ENCODE data around the gene USP35. TPM values are rescaled to one million over a fixed set of nuclear protein-coding genes. Genes with fewer than 3 reads are reported as not detected.

USP35 gene
- total and polyA plus RNA-seq, 4 experiments from 2014 or later, result 0.11 to 14.3 (median 6.8) TPM

DNA sequence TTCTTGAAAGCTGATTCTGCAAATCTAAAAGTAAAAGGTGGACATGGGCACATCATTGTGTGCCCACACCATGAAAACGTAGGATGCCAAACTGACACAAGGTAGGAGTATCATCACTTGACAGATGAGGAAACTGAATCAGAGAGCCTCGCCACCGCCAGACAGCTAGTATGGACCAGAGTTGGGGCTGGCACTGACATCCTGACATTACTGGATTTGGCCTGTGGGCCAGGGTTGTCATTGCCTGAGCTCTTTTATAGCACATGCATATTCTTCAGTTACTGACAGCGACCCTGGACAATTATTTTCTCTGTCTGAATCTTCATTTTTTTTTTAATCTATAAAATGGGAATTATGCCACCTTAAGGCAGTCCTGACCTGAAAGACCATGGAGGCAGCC lies 16.5 kb downstream of the USP35 start:
- Mint-ChIP-seq H3K27me3 (no peaks in the 10 kb centered on the region), H3K4me1 (peaks cover 29 to 46% (median 33%) of the 10 kb centered on the region in 4 donors), H3K36me3 (peaks cover 28 to 30% of the 10 kb centered on the region in 2 donors), H3K4me3 (no peak overlapping the region), H3K27ac (peak overlapping the region in 5 of 7 donors; percentile 42 to 94 (median 88)), H3K9me3 (no peaks in the 10 kb centered on the region)
- intact Hi-C loops (cut with micrococcal nuclease), result no loop called here
- Histone ChIP-seq H3K27ac (ENCODE audit: low read depth, low read length) (no peak overlapping the region), H3K4me3 (ENCODE audit: low read length in 2 of 2) (no peak overlapping the region), H3K4me1 (ENCODE audit: insufficient read depth, low read length) (peaks cover 39% of the 10 kb centered on the region), H3K36me3 (ENCODE audit: insufficient read depth, low read length) (peaks cover 3% of the 10 kb centered on the region), H3K9me3 (ENCODE audit: control insufficient read depth in 1 of 2, low read length in 2 of 2) (no peaks in the 10 kb centered on the region), H3K27me3 (ENCODE audit: insufficient read depth, low read length) (no peaks in the 10 kb centered on the region)
- ChIA-PET CTCF (ENCODE audit: partially characterized antibody) (no interaction called here), POLR2A (ENCODE audit: partially characterized antibody) (no interaction called here)
- no peak for DNase-seq

DNA sequence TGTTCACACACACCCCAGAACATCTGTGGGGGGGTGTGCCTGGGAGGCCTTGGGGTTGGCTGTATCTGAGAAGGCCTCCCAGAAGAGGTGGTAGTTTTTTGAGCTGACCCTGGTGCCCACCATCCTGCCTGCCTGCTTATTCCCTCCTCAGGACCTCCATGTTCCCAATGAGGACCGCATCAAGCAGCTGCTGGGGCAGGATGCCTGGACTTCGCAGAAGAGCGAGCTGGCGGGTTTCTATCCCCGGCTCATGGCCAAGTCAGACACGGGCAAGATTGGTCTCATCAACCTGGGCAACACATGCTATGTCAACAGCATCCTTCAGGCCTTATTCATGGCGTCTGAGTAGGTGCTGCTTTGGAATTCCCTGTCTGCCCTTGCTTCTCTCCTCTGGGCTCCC lies 17.0 kb downstream of the USP35 start:
- Histone ChIP-seq H3K27me3 (ENCODE audit: insufficient read depth, low read length) (no peaks in the 10 kb centered on the region), H3K27ac (ENCODE audit: low read depth, low read length) (no peak overlapping the region), H3K4me3 (ENCODE audit: low read length in 2 of 2) (no peak overlapping the region), H3K36me3 (ENCODE audit: insufficient read depth, low read length) (peaks cover 3% of the 10 kb centered on the region), H3K4me1 (ENCODE audit: insufficient read depth, low read length) (peaks cover 36% of the 10 kb centered on the region), H3K9me3 (ENCODE audit: control insufficient read depth in 1 of 2, low read length in 2 of 2) (no peaks in the 10 kb centered on the region)
- Mint-ChIP-seq H3K27me3 (no peaks in the 10 kb centered on the region), H3K4me3 (no peak overlapping the region), H3K9me3 (no peaks in the 10 kb centered on the region), H3K27ac (peak overlapping the region in 2 of 7 donors; percentile 42 to 46), H3K4me1 (peaks cover 29 to 43% (median 33%) of the 10 kb centered on the region in 4 donors), H3K36me3 (peaks cover 32 to 34% of the 10 kb centered on the region in 2 donors)
- DNase-seq, result no peak
- CTCF ChIA-PET (ENCODE audit: partially characterized antibody), result no interaction called here
- intact Hi-C loops (cut with micrococcal nuclease), result no loop called here
- POLR2A ChIA-PET (ENCODE audit: partially characterized antibody), result no interaction called here

DNA sequence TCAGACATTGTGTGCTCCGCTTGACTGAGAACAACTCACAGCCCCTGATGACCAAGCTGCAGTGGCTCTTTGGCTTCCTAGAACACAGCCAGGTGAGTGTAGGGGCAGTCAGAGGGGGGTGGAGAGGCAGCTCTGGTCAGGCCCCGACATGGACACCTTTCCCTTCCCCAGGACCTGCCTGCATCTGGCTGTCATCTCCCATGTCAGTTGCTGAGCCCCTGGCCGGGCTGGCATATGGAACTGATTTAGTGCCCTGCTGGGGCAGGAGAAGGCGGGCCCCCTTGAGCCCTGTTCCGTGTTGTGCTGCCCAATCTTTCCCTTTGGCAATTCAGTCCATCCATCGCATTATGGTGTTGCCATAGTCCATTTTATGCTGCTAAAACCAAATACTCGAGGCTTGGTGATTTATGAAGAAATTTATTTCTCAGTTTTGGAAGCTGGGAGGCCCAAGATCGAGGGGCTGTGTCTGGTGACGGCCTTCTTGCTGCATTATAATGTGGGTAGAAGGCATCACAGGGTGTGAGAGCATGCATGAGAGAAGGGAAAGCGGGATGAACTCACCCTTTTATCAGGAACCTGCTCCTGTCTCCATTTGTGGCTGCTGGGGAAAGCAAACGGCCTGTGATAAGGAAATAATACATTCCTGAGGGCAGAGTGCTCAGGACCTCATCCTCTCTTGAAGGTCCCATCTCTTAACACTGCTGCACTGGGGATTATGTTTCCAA lies 19.0 kb downstream of the USP35 start:
- Mint-ChIP-seq H3K4me1 (peaks cover 13 to 26% (median 19%) of the 10 kb centered on the region in 4 donors), H3K9me3 (no peaks in the 10 kb centered on the region), H3K4me3 (no peak overlapping the region), H3K36me3 (peaks cover 42 to 45% of the 10 kb centered on the region in 2 donors), H3K27ac (peak overlapping the region in 3 of 7 donors; percentile 6 to 30 (median 24)), H3K27me3 (no peaks in the 10 kb centered on the region)
- ChIA-PET CTCF (ENCODE audit: partially characterized antibody) (no interaction called here), POLR2A (ENCODE audit: partially characterized antibody) (no interaction called here)
- Histone ChIP-seq H3K9me3 (ENCODE audit: control insufficient read depth in 1 of 2, low read length in 2 of 2) (no peaks in the 10 kb centered on the region), H3K36me3 (ENCODE audit: insufficient read depth, low read length) (peaks cover 3% of the 10 kb centered on the region), H3K27me3 (ENCODE audit: insufficient read depth, low read length) (no peaks in the 10 kb centered on the region), H3K4me3 (ENCODE audit: low read length in 2 of 2) (no peak overlapping the region), H3K27ac (ENCODE audit: low read depth, low read length) (no peak overlapping the region), H3K4me1 (ENCODE audit: insufficient read depth, low read length) (peaks cover 16% of the 10 kb centered on the region)
- intact Hi-C loops (cut with micrococcal nuclease), result no loop called here
- no peak for DNase-seq

DNA sequence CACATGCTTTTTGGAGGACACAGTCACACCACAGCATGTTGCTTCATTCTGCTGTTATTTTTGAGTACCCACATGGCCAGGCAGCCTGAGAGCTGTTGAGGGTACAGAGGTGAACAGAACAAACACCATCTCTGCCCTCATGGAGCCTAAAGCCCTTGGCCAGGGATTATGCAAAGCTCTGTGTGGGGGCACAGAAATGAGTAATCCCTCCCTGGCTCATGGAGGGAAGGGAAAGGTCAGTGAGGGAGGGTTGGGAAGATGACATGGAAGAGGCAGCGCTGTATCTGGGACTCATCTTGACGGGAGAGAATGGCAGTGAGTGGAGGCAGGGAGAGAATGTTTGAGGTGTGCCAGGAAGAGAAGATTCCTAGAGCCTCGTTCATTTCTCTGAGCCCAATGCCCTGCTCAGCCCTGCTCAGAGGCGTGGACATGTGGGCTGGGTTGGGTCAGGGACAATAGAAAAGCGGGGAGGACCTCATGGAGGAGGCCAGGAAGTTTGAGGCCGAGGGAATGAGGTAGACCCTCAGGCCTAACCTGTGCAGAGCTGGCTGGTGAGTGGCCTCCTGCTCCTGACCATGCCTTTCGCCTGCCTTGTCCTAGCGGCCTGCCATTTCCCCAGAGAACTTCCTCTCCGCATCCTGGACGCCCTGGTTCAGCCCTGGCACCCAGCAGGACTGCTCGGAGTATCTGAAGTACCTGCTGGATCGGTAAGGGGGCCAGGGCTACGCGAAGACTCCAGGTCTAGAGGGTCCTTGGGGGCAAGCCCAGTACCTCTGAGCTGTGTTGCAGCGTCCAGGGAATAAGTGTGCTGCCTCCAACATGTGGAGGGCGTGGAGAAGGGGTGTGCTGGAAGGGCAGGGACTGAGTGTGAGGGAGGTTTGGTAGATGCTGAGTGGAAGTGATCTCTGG lies 19.8 kb downstream of the USP35 start:
- H3K27ac Mint-ChIP-seq, result peak overlapping the region in 4 of 7 donors; percentile 24 to 64 (median 44)
- intact Hi-C loops (cut with micrococcal nuclease), result no loop called here
- Histone ChIP-seq H3K9me3 (ENCODE audit: control insufficient read depth in 1 of 2, low read length in 2 of 2) (no peaks in the 10 kb centered on the region), H3K36me3 (ENCODE audit: insufficient read depth, low read length) (peaks cover 3% of the 10 kb centered on the region), H3K4me1 (ENCODE audit: insufficient read depth, low read length) (peaks cover 8% of the 10 kb centered on the region), H3K27ac (ENCODE audit: low read depth, low read length) (no peak overlapping the region), H3K27me3 (ENCODE audit: insufficient read depth, low read length) (no peaks in the 10 kb centered on the region), H3K4me3 (ENCODE audit: low read length in 2 of 2) (no peak overlapping the region)
- H3K4me1 Mint-ChIP-seq, result peaks cover 8 to 20% (median 14%) of the 10 kb centered on the region in 4 donors
- peaks cover 42 to 45% of the 10 kb centered on the region in 2 donors for H3K36me3 Mint-ChIP-seq
- H3K27me3 Mint-ChIP-seq, result no peaks in the 10 kb centered on the region
- POLR2A ChIA-PET (ENCODE audit: partially characterized antibody), result no interaction called here
- no peak overlapping the region for H3K4me3 Mint-ChIP-seq
- no peak for DNase-seq
- CTCF ChIA-PET (ENCODE audit: partially characterized antibody), result no interaction called here
- H3K9me3 Mint-ChIP-seq, result no peaks in the 10 kb centered on the region

DNA sequence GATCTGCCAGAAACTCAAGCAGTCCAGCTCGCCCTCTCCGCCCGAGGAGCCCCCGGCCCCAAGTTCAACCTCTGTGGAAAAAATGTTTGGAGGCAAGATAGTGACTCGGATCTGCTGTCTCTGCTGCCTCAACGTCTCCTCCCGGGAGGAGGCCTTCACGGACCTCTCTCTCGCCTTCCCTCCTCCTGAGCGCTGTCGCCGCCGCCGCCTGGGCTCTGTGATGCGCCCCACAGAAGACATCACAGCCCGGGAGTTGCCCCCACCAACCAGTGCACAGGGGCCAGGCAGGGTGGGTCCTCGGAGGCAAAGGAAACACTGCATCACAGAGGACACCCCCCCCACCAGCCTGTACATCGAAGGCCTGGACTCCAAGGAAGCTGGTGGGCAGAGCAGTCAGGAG lies 20.8 kb downstream of the USP35 start:
- H3K4me3 ChIP-seq (ENCODE audit: low read length in 2 of 2), result no peak overlapping the region
- POLR2A ChIA-PET (ENCODE audit: partially characterized antibody), result no interaction called here
- H3K36me3 ChIP-seq (ENCODE audit: insufficient read depth, low read length), result peaks cover 3% of the 10 kb centered on the region
- DNase-seq, result no peak
- H3K27ac Mint-ChIP-seq, result no peak overlapping the region
- H3K27ac ChIP-seq (ENCODE audit: low read depth, low read length), result no peak overlapping the region
- CTCF ChIA-PET (ENCODE audit: partially characterized antibody), result no interaction called here
- peaks cover 43 to 45% of the 10 kb centered on the region in 2 donors for H3K36me3 Mint-ChIP-seq
- intact Hi-C loops (cut with micrococcal nuclease), result no loop called here
- H3K9me3 ChIP-seq (ENCODE audit: control insufficient read depth in 1 of 2, low read length in 2 of 2), result no peaks in the 10 kb centered on the region
- H3K4me3 Mint-ChIP-seq, result no peak overlapping the region
- H3K9me3 Mint-ChIP-seq, result no peaks in the 10 kb centered on the region
- peaks cover 3% of the 10 kb centered on the region for H3K4me1 ChIP-seq (ENCODE audit: insufficient read depth, low read length)
- peaks cover 7 to 15% (median 12%) of the 10 kb centered on the region in 4 donors for H3K4me1 Mint-ChIP-seq
- H3K27me3 Mint-ChIP-seq, result no peaks in the 10 kb centered on the region
- no peaks in the 10 kb centered on the region for H3K27me3 ChIP-seq (ENCODE audit: insufficient read depth, low read length)

DNA sequence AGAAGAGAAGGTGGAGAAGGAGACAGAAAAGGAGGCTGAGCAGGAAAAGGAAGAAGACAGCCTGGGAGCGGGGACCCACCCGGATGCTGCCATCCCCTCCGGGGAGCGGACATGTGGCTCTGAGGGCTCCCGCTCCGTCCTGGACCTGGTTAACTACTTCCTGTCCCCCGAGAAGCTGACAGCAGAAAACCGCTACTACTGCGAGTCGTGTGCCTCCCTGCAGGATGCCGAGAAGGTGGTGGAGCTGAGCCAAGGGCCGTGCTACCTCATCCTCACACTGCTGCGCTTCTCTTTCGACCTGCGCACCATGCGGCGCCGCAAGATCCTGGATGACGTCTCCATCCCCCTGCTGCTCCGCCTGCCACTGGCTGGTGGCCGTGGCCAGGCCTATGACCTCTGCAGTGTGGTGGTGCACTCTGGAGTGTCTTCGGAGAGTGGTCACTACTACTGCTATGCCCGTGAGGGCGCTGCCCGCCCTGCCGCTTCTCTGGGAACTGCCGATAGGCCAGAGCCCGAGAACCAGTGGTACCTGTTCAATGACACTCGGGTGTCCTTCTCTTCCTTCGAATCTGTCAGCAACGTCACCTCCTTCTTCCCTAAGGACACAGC lies 21.4 kb downstream of the USP35 start:
- intact Hi-C loops (cut with micrococcal nuclease), result no loop called here
- no peaks in the 10 kb centered on the region for H3K27me3 ChIP-seq (ENCODE audit: insufficient read depth, low read length)
- Mint-ChIP-seq H3K4me1 (peaks cover under 1 to 10% (median 7%) of the 10 kb centered on the region in 4 donors), H3K27ac (no peak overlapping the region), H3K36me3 (peaks cover 45 to 48% of the 10 kb centered on the region in 2 donors), H3K9me3 (no peaks in the 10 kb centered on the region), H3K4me3 (no peak overlapping the region), H3K27me3 (no peaks in the 10 kb centered on the region)
- no peak overlapping the region for H3K27ac ChIP-seq (ENCODE audit: low read depth, low read length)
- ChIA-PET POLR2A (ENCODE audit: partially characterized antibody) (no interaction called here), CTCF (ENCODE audit: partially characterized antibody) (no interaction called here)
- no peak for DNase-seq
- H3K36me3 ChIP-seq (ENCODE audit: insufficient read depth, low read length), result peaks cover 3% of the 10 kb centered on the region
- H3K4me1 ChIP-seq (ENCODE audit: insufficient read depth, low read length), result no peaks in the 10 kb centered on the region
- no peaks in the 10 kb centered on the region for H3K9me3 ChIP-seq (ENCODE audit: control insufficient read depth in 1 of 2, low read length in 2 of 2)
- no peak overlapping the region for H3K4me3 ChIP-seq (ENCODE audit: low read length in 2 of 2)

DNA sequence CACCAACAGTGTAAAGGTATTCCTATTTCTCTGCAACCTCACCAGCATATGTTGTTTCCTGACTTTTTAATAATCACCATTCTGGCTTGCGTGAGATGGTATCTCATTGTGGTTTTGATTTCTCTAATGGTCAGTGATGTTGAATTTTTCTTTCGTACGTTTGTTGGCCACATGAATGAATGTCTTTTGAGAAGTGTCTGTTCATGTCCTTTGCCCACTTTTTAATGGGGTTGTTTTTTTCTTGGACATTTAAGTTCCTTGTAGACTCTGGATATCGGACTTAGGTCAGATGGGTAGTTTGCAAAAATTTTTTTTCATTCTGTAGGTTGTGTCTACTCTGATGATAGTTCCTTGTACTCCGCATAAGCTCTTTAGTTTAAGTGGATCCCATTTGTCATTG lies 22.8 kb downstream of the USP35 start:
- Mint-ChIP-seq H3K36me3 (peaks cover 45 to 56% of the 10 kb centered on the region in 2 donors), H3K4me1 (peaks cover 0 to 10% (median 4%) of the 10 kb centered on the region in 4 donors), H3K4me3 (no peak overlapping the region), H3K9me3 (no peaks in the 10 kb centered on the region), H3K27me3 (no peaks in the 10 kb centered on the region), H3K27ac (peak overlapping the region in 2 of 7 donors; percentile 41 to 70)
- H3K4me1 ChIP-seq (ENCODE audit: insufficient read depth, low read length), result no peaks in the 10 kb centered on the region
- intact Hi-C loops (cut with micrococcal nuclease), result no loop called here
- H3K9me3 ChIP-seq (ENCODE audit: control insufficient read depth in 1 of 2, low read length in 2 of 2), result no peaks in the 10 kb centered on the region
- no peak for DNase-seq
- H3K27me3 ChIP-seq (ENCODE audit: insufficient read depth, low read length), result no peaks in the 10 kb centered on the region
- peaks cover 3% of the 10 kb centered on the region for H3K36me3 ChIP-seq (ENCODE audit: insufficient read depth, low read length)
- H3K27ac ChIP-seq (ENCODE audit: low read depth, low read length), result no peak overlapping the region
- ChIA-PET POLR2A (ENCODE audit: partially characterized antibody) (no interaction called here), CTCF (ENCODE audit: partially characterized antibody) (no interaction called here)
- H3K4me3 ChIP-seq (ENCODE audit: low read length in 2 of 2), result no peak overlapping the region

All from CD4-positive, alpha-beta memory T cell (primary cell).